ENCODE data around the gene CFB.

CFB gene

DNA sequence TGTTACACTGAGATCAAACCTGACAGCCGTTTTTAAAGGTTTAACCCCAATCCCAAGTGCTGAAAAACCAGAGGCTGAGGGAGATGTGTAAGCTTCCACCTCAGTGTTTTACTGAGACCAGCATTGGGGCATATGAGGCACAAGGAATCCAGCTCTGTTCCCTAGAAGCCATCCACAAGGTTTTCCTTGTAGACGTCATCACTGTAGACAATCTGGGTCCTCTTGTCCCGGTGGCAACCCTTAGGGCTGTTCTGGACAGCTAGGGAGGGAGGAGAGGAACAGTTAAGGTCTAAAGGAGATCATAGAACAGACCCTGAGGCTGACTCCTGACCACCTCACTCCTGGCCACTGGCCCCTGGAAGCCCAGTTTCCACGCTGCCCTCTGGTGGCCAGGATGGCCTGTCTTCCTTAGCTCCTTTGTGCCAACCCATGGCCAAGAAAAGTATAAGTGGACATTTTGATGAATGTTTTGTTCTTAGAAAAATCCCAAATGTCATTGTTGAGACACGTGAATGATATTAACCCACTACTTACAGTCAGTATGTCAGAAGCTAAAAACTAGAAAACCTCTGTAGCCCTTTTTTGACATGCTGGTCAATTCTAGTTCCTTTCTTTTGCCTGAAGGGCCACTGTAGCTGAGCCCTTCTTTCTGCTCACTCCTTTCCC lies 6.4 kb downstream of the CFB start:
- Histone ChIP-seq H3K27ac (ENCODE audit: low read depth, low read length) (no peak overlapping the region), H3K9ac (ENCODE audit: low read depth, low read length) (no peak overlapping the region), H3K4me1 (ENCODE audit: insufficient read depth, low read length) (no peaks in the 10 kb centered on the region), H3K9me3 (ENCODE audit: insufficient read depth, low read depth, low read length) (no peaks in the 10 kb centered on the region), H3K4me3 (ENCODE audit: low read length) (no peak overlapping the region), H3K36me3 (ENCODE audit: insufficient read depth, low read length) (peaks cover 56% of the 10 kb centered on the region), H3K27me3 (ENCODE audit: insufficient read depth, low read length) (no peaks in the 10 kb centered on the region)
- 82% methylated on average over 5 of the region's 5 CpGs for WGBS

DNA sequence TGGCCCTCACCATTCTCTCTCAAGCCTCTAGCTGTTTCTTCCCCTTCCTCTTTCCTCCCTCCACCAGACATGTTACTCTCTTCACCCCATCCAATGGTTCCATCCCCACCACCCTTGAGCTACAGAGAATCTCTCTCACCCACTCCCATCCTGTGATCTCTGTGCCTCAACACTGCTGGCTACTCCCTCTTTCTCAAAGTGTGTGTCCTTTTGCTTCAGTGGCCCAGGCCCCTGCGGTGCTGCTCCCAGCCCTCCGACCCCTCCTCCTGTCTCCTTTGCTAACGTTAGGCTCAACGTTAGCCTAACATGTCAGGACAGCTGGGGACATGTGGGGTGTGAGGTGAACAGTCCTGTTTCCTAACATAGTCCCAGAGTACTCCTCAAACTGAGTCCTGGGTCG lies 7.0 kb downstream of the CFB start:
- H3K27ac ChIP-seq (ENCODE audit: low read depth, low read length), result no peak overlapping the region
- H3K9me3 ChIP-seq (ENCODE audit: insufficient read depth, low read depth, low read length), result no peaks in the 10 kb centered on the region
- H3K27me3 ChIP-seq (ENCODE audit: insufficient read depth, low read length), result no peaks in the 10 kb centered on the region
- H3K4me3 ChIP-seq (ENCODE audit: low read length), result no peak overlapping the region
- 0 out of 2 replicates have a peak, but pooled peaks cover 2% of the 10 kb centered on the region for H3K4me1 ChIP-seq (ENCODE audit: insufficient read depth, low read length)
- H3K36me3 ChIP-seq (ENCODE audit: insufficient read depth, low read length), result peaks cover 59% of the 10 kb centered on the region
- 90% methylated on average over 4 of the region's 5 CpGs for WGBS
- no peak overlapping the region for H3K9ac ChIP-seq (ENCODE audit: low read depth, low read length)

DNA sequence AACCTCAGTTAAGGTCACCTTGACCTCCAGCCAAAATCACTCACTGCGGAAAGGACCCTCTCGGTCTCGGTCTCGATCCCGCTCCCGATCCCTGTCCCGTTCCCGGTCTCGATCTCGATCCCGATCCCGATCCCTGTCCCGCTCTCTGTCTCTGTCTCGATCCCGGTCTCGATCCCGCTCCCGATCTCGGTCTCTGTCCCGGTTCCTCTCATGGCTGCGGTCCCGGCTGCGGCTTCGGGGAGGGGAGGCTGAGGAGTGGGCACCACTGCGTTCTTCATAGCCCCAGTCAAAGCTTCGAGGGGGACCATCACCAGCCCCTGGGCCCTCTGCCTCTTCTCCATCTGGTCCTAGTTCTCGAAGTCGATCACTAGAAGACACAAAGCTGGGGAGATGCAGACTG lies 8.6 kb downstream of the CFB start:
- Histone ChIP-seq H3K27me3 (ENCODE audit: insufficient read depth, low read length) (no peaks in the 10 kb centered on the region), H3K27ac (ENCODE audit: low read depth, low read length) (no peak overlapping the region), H3K9ac (ENCODE audit: low read depth, low read length) (no peak overlapping the region), H3K4me1 (ENCODE audit: insufficient read depth, low read length) (0 out of 2 replicates have a peak, but pooled peaks cover 4% of the 10 kb centered on the region), H3K9me3 (ENCODE audit: insufficient read depth, low read depth, low read length) (no peaks in the 10 kb centered on the region), H3K4me3 (ENCODE audit: low read length) (no peak overlapping the region), H3K36me3 (ENCODE audit: insufficient read depth, low read length) (peaks cover 59% of the 10 kb centered on the region)
- WGBS, result 97% methylated on average over 28 of the region's 28 CpGs

DNA sequence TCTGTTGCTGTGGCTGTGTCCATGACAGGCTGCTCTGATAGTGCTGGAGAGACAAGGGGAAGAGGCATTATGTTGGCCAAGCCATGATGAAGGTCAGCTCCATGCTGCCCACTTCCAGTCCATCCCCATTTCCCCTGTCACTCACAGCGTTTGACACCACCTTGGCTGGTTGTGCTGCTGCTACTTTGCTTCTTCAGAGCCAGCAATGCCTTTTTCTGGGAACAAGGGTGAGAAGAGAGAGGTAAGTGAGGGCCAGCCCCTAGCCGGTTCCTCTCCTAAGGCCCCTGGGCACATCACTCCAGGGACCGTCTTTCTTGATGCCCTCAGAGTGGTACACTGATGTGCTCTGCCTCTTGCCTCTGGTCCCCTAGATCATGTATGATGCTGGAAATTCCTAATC lies 10.9 kb downstream of the CFB start:
- no peaks in the 10 kb centered on the region for H3K27me3 ChIP-seq (ENCODE audit: insufficient read depth, low read length)
- H3K27ac ChIP-seq (ENCODE audit: low read depth, low read length), result no peak overlapping the region
- peaks cover 66% of the 10 kb centered on the region for H3K36me3 ChIP-seq (ENCODE audit: insufficient read depth, low read length)
- no peaks in the 10 kb centered on the region for H3K9me3 ChIP-seq (ENCODE audit: insufficient read depth, low read depth, low read length)
- H3K4me1 ChIP-seq (ENCODE audit: insufficient read depth, low read length), result 0 out of 2 replicates have a peak, but pooled peaks cover 4% of the 10 kb centered on the region
- no peak overlapping the region for H3K4me3 ChIP-seq (ENCODE audit: low read length)
- no peak overlapping the region for H3K9ac ChIP-seq (ENCODE audit: low read depth, low read length)
- 97% methylated on average over 3 of the region's 3 CpGs for WGBS

DNA sequence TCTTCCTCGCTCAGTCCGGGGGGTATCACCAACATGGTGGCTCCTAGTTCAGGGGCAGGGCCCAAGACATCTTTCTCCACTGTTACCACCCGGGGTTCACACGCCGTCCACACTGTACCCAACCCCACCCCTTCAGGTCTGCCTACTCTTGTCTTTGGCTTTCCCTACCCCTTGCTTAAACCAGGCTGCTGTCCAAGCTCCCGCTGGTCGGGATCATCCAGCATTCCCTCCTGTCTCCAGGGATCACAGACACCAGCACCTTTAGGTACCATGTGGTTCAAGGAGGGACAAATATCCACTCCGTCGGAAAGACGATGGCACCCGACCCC lies 12.5 kb downstream of the CFB start:
- Histone ChIP-seq H3K9ac (ENCODE audit: low read depth, low read length) (peak overlapping the region; percentile 77), H3K27ac (ENCODE audit: low read depth, low read length) (peak overlapping the region; percentile 49; the same call in 1 of the 2 replicates)
- WGBS, result 8% methylated on average over 11 of the region's 11 CpGs

DNA sequence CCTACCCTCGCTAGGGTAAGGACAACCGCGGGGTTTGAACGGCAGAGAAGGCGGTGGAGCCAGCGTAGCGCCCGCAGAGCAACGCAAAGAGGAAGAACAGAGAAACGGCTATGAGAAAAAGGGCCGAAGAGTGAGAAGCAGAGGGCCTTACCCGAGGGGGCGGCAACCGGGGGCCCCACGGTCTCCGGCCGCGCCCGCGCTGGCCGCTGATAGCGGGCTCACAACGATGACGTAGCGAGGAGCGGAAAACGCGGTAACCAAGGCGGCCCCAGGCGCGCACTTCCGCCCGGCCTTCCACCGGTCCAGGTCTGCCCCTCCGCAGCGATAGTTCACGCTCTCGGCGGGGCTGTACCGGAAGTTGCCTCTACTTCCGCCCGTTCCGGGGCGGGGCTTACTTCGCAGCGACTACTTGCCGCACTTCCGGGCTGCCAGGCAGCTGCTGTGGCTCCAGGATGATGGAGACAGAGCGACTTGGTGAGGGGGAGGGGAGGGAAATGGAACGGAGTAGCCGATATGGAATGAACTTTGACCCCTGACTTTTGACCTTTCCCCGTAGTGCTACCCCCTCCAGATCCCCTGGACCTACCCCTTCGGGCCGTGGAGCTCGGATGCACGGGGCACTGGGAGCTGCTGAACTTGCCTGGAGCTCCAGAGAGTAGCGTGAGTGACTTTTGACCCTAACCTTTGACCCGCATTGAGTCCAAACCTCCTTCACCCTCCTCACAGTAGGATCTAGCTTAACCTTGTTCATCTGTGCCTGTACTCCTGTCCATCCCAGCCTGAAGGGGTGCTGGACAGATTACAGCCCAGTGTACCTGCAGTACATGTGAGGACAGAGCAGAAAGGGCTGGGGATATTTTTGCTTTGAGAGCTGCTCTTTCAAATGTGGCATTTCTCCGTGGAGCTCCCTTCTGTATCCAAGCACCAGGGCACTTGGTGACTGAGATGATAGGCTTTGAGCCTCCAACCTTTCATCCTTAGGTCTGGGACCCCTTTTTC lies 13.1 kb downstream of the CFB start, which contains the start of the genes NELFE and SKIC2:
TSS of gene NELFE (minus strand) at position 231 of the 999 bp plus-strand sequence. CDS start 525 bp downstream, outside the sequence.
TSS of gene SKIC2 (plus strand) at position 435 of the 999 bp plus-strand sequence. CDS start at position 453, 18 bp downstream.
- peak within 1 kb of the TSS; percentile 87 for H3K4me3 ChIP-seq (ENCODE audit: low read length)
- WGBS, result under 1% methylated on average over 59 of the region's 59 CpGs
- no peaks in the 10 kb centered on the region for H3K27me3 ChIP-seq (ENCODE audit: insufficient read depth, low read length)
- H3K36me3 ChIP-seq (ENCODE audit: insufficient read depth, low read length), result peaks cover 71% of the 10 kb centered on the region
- peak within 1 kb of the TSS; percentile 77 for H3K9ac ChIP-seq (ENCODE audit: low read depth, low read length)
- H3K4me1 ChIP-seq (ENCODE audit: insufficient read depth, low read length), result 0 out of 2 replicates have a peak, but pooled peaks cover 4% of the 10 kb centered on the region
- H3K27ac ChIP-seq (ENCODE audit: low read depth, low read length), result peak within 1 kb of the TSS; percentile 76
- H3K9me3 ChIP-seq (ENCODE audit: insufficient read depth, low read depth, low read length), result no peaks in the 10 kb centered on the region

More for the DNA sequence above, 12.5 kb downstream of the CFB start:
- no peaks in the 10 kb centered on the region for H3K27me3 ChIP-seq (ENCODE audit: insufficient read depth, low read length)
- 0 out of 2 replicates have a peak, but pooled peaks cover 4% of the 10 kb centered on the region for H3K4me1 ChIP-seq (ENCODE audit: insufficient read depth, low read length)
- H3K4me3 ChIP-seq (ENCODE audit: low read length), result peak overlapping the region; percentile 87
- no peaks in the 10 kb centered on the region for H3K9me3 ChIP-seq (ENCODE audit: insufficient read depth, low read depth, low read length)
- peaks cover 71% of the 10 kb centered on the region for H3K36me3 ChIP-seq (ENCODE audit: insufficient read depth, low read length)

DNA sequence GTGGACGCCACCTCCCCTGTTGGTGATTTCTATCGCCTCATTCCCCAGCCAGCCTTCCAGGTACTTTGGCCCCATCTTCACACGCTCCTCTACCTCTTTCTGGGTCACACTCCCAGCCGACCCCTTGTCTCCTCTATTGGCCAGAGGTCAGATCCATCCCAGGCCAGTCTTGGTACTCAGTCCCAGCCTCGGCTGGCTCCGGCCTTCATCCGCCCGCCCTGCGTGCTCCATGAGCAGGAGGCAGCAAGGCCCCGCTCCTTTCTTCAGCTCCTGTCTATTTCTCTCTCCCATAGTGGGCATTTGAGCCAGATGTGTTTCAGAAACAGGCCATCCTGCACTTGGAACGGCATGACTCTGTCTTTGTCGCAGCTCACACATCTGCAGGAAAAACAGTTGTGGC lies 15.7 kb downstream of the CFB start:
- Histone ChIP-seq H3K27ac (ENCODE audit: low read depth, low read length) (no peak overlapping the region), H3K4me3 (ENCODE audit: low read length) (no peak overlapping the region), H3K9me3 (ENCODE audit: insufficient read depth, low read depth, low read length) (no peaks in the 10 kb centered on the region), H3K4me1 (ENCODE audit: insufficient read depth, low read length) (0 out of 2 replicates have a peak, but pooled peaks cover 4% of the 10 kb centered on the region), H3K9ac (ENCODE audit: low read depth, low read length) (no peak overlapping the region), H3K36me3 (ENCODE audit: insufficient read depth, low read length) (peaks cover 74% of the 10 kb centered on the region), H3K27me3 (ENCODE audit: insufficient read depth, low read length) (no peaks in the 10 kb centered on the region)
- 90% methylated on average over 12 of the region's 12 CpGs for WGBS

DNA sequence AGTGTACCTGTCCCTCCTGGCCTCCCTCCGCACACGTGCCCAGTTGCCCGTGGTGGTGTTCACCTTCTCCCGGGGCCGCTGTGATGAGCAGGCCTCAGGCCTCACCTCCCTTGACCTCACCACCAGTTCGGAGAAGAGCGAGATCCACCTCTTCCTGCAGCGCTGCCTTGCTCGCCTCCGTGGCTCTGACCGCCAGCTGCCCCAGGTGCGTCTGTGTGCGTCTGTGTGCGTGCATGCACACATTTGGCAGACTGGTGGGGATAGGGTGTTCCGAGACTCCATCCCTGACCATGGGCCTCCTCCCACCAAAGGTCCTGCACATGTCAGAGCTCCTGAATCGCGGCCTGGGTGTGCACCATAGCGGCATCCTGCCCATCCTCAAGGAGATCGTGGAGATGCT lies 18.0 kb downstream of the CFB start:
- H3K27ac ChIP-seq (ENCODE audit: low read depth, low read length), result no peak overlapping the region
- 97% methylated on average over 19 of the region's 19 CpGs for WGBS
- no peaks in the 10 kb centered on the region for H3K9me3 ChIP-seq (ENCODE audit: insufficient read depth, low read depth, low read length)
- no peak overlapping the region for H3K4me3 ChIP-seq (ENCODE audit: low read length)
- no peaks in the 10 kb centered on the region for H3K4me1 ChIP-seq (ENCODE audit: insufficient read depth, low read length)
- no peaks in the 10 kb centered on the region for H3K27me3 ChIP-seq (ENCODE audit: insufficient read depth, low read length)
- H3K36me3 ChIP-seq (ENCODE audit: insufficient read depth, low read length), result peaks cover 87% of the 10 kb centered on the region
- H3K9ac ChIP-seq (ENCODE audit: low read depth, low read length), result no peak overlapping the region

DNA sequence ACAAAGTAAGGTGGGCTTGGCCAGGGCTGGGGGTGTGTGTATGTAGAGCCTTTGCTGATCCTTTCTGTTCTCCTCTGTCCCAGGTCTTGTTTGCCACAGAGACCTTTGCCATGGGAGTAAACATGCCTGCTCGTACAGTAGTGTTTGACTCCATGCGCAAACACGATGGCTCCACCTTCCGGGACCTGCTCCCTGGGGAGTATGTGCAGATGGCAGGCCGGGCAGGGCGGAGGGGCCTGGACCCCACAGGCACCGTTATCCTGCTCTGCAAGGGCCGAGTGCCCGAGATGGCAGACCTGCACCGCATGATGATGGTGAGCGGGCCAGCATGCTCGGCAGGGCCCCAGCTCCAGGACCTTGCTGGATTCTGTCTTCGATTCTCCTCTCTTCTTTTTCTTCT lies 19.8 kb downstream of the CFB start:
- WGBS, result 95% methylated on average over 13 of the region's 13 CpGs
- H3K9ac ChIP-seq (ENCODE audit: low read depth, low read length), result no peak overlapping the region
- peaks cover 95% of the 10 kb centered on the region for H3K36me3 ChIP-seq (ENCODE audit: insufficient read depth, low read length)
- no peaks in the 10 kb centered on the region for H3K9me3 ChIP-seq (ENCODE audit: insufficient read depth, low read depth, low read length)
- no peak overlapping the region for H3K4me3 ChIP-seq (ENCODE audit: low read length)
- no peaks in the 10 kb centered on the region for H3K4me1 ChIP-seq (ENCODE audit: insufficient read depth, low read length)
- H3K27ac ChIP-seq (ENCODE audit: low read depth, low read length), result no peak overlapping the region
- H3K27me3 ChIP-seq (ENCODE audit: insufficient read depth, low read length), result no peaks in the 10 kb centered on the region

DNA sequence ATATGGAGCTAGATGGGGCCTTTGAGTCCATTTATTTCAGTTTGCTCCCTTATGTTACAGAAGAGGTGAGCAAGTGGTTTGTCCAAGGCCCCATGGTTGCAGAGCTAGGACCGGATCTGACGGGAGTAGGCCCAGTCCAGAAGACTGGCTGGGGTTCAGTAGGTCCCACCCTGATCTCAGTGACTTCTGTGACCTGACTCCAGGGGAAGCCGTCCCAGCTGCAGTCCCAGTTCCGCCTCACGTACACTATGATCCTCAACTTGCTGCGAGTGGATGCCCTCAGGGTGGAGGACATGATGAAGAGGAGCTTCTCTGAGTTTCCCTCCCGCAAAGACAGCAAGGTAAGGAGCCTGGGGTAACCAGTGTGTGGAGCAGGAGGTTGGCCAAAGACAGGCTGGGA lies 20.6 kb downstream of the CFB start:
- 94% methylated on average over 7 of the region's 7 CpGs for WGBS
- Histone ChIP-seq H3K4me3 (ENCODE audit: low read length) (no peak overlapping the region), H3K9me3 (ENCODE audit: insufficient read depth, low read depth, low read length) (no peaks in the 10 kb centered on the region), H3K27ac (ENCODE audit: low read depth, low read length) (no peak overlapping the region), H3K4me1 (ENCODE audit: insufficient read depth, low read length) (0 out of 2 replicates have a peak, but pooled peaks cover 3% of the 10 kb centered on the region), H3K36me3 (ENCODE audit: insufficient read depth, low read length) (peaks cover 87% of the 10 kb centered on the region), H3K27me3 (ENCODE audit: insufficient read depth, low read length) (no peaks in the 10 kb centered on the region), H3K9ac (ENCODE audit: low read depth, low read length) (no peak overlapping the region)
